DMS 273 (cell line): ENCODE results near the gene MAD2L1BP.

ENCODE experiments used
- DNase-seq: peaks from one replicate; lab custom pipeline; 2025; ENCODE audit not compliant: unreplicated experiment; lab: John Stamatoyannopoulos, UW

Gene MAD2L1BP

GRCh38 chr6:43680308-43681200 lies 44.9 kb downstream of the MAD2L1BP start:
- DNase-seq: no peak

- no peak for DNase-seq
These were observed 45.7 kb downstream of the MAD2L1BP start for GRCh38 chr6:43681303-43681702.

DNA sequence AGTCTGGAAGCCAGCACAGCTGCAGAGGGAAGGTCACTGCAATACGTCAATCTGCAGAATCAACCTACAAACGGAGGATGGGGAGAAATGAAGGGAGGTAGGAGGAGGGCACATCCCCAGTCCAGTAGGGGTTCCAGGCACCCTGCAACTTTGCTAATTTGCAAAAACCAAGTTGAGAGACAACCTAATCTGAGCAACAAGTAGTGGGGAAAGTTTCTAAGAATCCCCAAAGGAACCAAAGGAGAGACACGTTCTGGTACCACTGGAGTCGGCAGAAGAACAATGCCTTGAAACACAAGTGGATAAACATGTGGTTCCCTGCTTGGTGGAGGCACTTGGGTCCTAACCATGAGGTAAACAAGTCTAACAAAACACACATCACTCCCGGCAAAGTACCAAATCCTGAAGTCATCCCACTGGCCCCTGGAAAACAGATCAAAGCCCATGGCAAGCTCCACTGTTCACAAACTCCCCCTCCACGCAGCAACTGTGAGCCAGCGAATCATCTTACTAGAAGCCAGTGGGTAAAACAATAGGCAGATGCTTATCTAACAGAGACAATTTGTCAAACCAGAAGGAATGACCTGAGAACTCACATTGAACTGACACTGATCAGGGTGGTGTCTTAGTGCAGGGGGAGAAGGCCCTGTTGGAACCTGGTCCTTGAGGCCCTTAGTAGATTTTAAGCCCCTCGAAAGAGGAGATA lies 47.2 kb downstream of the MAD2L1BP start:
- DNase-seq: no peak

DNA sequence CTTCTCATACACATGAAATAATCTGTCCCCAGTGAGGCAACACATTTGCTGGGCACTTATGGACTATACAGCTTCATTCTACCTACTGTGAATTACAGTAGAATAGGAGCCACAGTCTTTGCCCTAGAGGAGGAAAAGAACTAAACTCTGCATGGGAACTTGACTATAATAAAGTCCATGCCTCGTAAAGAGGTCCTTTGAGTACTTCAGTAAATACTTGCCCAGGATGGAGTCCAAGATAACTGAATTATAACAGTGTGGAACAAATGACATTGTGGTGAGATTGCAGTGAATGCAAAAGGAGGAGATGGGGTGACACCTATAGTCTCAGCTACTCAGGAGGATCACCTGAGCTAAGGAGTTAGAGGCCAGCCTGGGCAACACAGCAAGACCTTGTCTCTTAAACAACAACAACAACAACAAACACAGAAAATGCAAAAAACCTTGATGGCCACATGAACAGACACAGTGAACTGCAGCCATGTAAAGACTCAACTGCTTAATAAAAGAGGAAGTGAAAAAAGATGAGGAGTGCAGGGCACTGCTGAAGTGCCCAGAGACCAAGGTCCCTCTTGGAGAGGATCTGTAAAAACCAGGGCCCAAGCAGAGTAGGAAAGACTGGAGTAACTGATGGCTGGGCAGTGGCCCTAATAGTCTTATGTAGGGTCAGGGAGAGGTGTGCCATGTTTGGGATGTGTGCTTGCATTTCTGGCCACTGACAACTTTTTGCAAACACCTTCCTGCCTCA lies 48.2 kb downstream of the MAD2L1BP start:
- DNase-seq: no peak

GRCh38 chr6:43687079-43687436 lies 51.4 kb downstream of the MAD2L1BP start:
- DNase-seq: no peak

DNA sequence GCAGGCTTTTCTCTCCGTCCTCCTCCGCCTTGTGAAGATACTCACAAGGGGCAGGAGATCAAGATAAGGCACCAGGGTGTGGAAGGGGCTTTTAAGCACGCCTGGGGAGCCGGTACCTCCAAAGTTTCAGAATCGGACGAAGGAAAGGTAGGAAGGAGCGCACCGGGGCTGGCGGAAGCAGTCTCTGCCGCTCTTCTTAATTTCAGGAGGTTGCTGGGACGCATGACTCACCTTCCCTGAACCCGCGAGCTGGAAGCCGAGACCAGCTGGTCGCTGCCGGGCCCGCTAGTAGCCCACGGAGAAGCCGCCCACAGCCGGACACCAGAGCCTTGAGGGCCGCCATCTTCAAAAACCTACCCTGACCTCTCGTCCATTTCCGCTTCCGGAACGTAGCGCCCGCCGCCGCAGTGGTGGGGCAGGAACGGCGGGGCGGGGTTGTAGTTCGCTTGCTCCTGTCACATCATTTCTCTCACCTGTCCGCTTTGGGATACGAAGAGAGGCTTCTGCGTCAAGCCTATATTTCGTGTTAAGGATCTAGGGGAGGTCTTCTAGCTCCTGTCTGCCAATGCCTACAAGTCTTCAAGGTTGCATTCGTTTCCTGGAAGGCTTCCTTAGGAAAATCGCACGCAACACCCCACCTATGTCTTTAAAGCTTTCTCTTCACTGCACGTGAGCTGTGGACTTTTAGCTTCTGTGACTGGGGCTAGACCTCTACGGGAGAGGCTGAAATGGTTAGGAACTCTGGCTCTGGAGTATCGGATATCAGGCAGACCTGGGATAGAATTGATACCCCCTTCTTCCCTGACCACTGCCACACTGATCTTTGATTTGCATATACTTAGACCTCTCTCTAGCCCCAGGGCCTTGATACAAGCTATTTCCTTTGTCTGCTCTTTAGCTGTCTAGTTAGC lies 52.1 kb downstream of the MAD2L1BP start, which contains the start of gene MRPS18A:
TSS of gene MRPS18A (minus strand) at position 355 of the 911 bp plus-strand sequence. CDS start at position 343, 12 bp downstream.
- peak; percentile 85 for DNase-seq

DNA sequence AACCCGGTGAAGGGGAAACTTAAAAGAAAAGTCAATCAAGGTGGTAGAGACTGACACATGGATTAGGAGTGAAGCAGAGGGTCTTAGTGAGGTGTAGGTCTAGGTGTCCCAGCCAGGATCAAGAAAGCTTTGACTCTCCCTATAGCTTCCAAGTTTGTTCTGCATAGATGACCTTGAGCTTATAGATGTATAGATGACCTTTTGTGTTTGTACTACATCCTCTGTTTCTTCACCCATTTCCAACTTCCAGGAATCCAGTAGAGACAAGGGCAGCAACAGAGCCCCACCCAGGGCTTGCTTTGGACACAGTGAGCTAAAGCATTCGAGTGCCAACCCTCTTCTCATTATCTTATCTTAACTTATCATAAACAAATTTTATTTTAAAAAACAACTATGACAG lies 53.8 kb downstream of the MAD2L1BP start:
- DNase-seq: no peak
